Testis (tissue), 2 donors: Measurements from ENCODE around the gene FZD8.

Experiments
- CTCF ChIP-seq, 3 experiments: fragments of 450-650 bp in 2 of 3; fragments of 200-600 bp in 1 of 3; sonication (generic) in 1 of 3; IDR thresholded peaks; one replicate each; pipeline ENCODE4 v1.5.1; 2016 to 2019; ENCODE audit warnings: antibody characterized with exemption in 3 of 3, mild to moderate bottlenecking in 2 of 3, moderate library complexity in 1 of 3
- POLR2A ChIP-seq: fragments of 450-650 bp; IDR thresholded peaks from one replicate; pipeline ENCODE4 v1.6.1; 2017; ENCODE audit warnings: antibody characterized with exemption, mild to moderate bottlenecking, moderate library complexity

- no peak for TF ChIP-seq CTCF (IDR thresholded peaks at IDR 0.05)
- no peak for TF ChIP-seq POLR2A
Observed at GRCh38 chr10:35657621-35658020, 15.5 kb upstream of the FZD8 start.
